Endothelial cell of umbilical vein (primary cell): ENCODE results near the gene BCCIP. TPM values are rescaled to one million over a fixed set of nuclear protein-coding genes. Genes with fewer than 3 reads are reported as not detected.

Experiments used
- BruUV-seq: library from RNA; stranded (reverse); fragments of 400-500 nt; replicated peaks from 2 replicates; lab custom pipeline; 2021; lab: Mats Ljungman, UMichigan
- CTCF ChIA-PET: fragments of 300-600, 350-600 bp; sonication (Branson Sonifier 250); formaldehyde crosslinking; loops from one replicate; lab custom pipeline; 2021; ENCODE audit warnings: antibody characterized with exemption, inconsistent platforms; lab: Charles Lee
- POLR2A ChIA-PET: fragments of 300-600, 350-600 bp; sonication (Branson Sonifier 250); formaldehyde crosslinking; loops from one replicate; lab custom pipeline; 2021; ENCODE audit warnings: antibody characterized with exemption, inconsistent platforms; lab: Charles Lee
- DNase-seq: peaks from one replicate; pipeline ENCODE4 v3.0.0-alpha.2; 2011; ENCODE audit warnings: low read depth, low spot score
- FAIRE-seq: peaks from 2 replicates; lab custom pipeline; 2011; peaks lifted over from hg19 to GRCh38; lab: Jason Lieb, UNC
- H2AFZ ChIP-seq: 2 replicates; pipeline ENCODE4 v1.6.0; 2012; ENCODE audit warnings: low read depth, low read length, control low read depth, inconsistent platforms
- H3K27ac ChIP-seq: 2 replicates; pipeline ENCODE4 v1.5.1; 2011; ENCODE audit warnings: low read depth, mild to moderate bottlenecking, control low read depth, low read length, moderate library complexity; ENCODE audit not compliant: insufficient read depth
- H3K27me3 ChIP-seq, 2 experiments: 2 replicates each; pipeline versions ENCODE4 v1.6.0 to v1.6.1; 2011; ENCODE audit warnings: low read length in 2 of 2, mixed read lengths in 1 of 2; ENCODE audit not compliant: control insufficient read depth in 2 of 2, insufficient read depth in 2 of 2
- H3K36me3 ChIP-seq, 2 experiments: 2 replicates in 1 of 2; 3 replicates in 1 of 2; pipeline ENCODE4 v1.5.1; 2011; ENCODE audit warnings: low read length in 2 of 2, mild to moderate bottlenecking in 1 of 2, moderate library complexity in 1 of 2; ENCODE audit not compliant: control insufficient read depth in 2 of 2, insufficient read depth in 2 of 2; ENCODE audit errors: extremely low read depth in 1 of 2
- H3K4me1 ChIP-seq: 3 replicates; pipeline ENCODE4 v1.5.1; 2011; ENCODE audit warnings: mild to moderate bottlenecking, low read length; ENCODE audit not compliant: control insufficient read depth, insufficient read depth; ENCODE audit errors: extremely low read depth
- H3K4me2 ChIP-seq: 2 replicates; pipeline ENCODE4 v1.6.1; 2011; ENCODE audit warnings: low read length, control low read depth, mixed read lengths; ENCODE audit not compliant: insufficient read depth
- H3K4me3 ChIP-seq, 3 experiments: fragments of 200-600 bp in 1 of 3; sonication (generic), shearing (Covaris generic) in 1 of 3; replicated peaks in 1 of 3; 2 replicates each; pipeline ENCODE4 v1.5.1; 2011 to 2016; ENCODE audit warnings: control low read depth in 3 of 3, low read length in 3 of 3, mild to moderate bottlenecking in 2 of 3, inconsistent platforms in 1 of 3, low read depth in 1 of 3, moderate library complexity in 1 of 3; ENCODE audit not compliant: insufficient read depth in 1 of 3
- H3K79me2 ChIP-seq: 2 replicates; pipeline ENCODE4 v1.6.0; 2012; ENCODE audit warnings: low read length, inconsistent platforms; ENCODE audit not compliant: control insufficient read depth, insufficient read depth
- H3K9ac ChIP-seq: replicated peaks from 2 replicates; pipeline ENCODE3; 2011; ENCODE audit warnings: low read length, control low read depth; ENCODE audit not compliant: insufficient read depth; ENCODE audit errors: extremely low read depth
- H3K9me1 ChIP-seq: replicated peaks from 3 replicates; pipeline ENCODE4 v1.6.0; 2011; ENCODE audit warnings: mild to moderate bottlenecking, low read length; ENCODE audit not compliant: control insufficient read depth, insufficient read depth; ENCODE audit errors: extremely low read depth
- H3K9me3 ChIP-seq: replicated peaks from 2 replicates; pipeline ENCODE4 v1.5.1; 2012; ENCODE audit warnings: low read length, inconsistent platforms; ENCODE audit not compliant: control insufficient read depth, insufficient read depth
- H4K20me1 ChIP-seq: replicated peaks from 2 replicates; pipeline ENCODE3; 2011; ENCODE audit warnings: mild to moderate bottlenecking, low read length; ENCODE audit not compliant: control insufficient read depth, insufficient read depth; ENCODE audit errors: extremely low read depth
- EZH2 ChIP-seq: IDR thresholded peaks from 2 replicates; pipeline ENCODE4 v1.6.1; 2012; ENCODE audit warnings: borderline replicate concordance, low read depth, mild to moderate bottlenecking, moderate library complexity, low read length, inconsistent platforms; ENCODE audit not compliant: severe bottlenecking
- FOS ChIP-seq: IDR thresholded peaks from 2 replicates; pipeline ENCODE4 v1.6.1; 2011; ENCODE audit warnings: mild to moderate bottlenecking, low read length, moderate library complexity, borderline replicate concordance; ENCODE audit not compliant: insufficient read depth
- GATA2 ChIP-seq: IDR thresholded peaks from 2 replicates; pipeline ENCODE4 v1.7.0; 2011; ENCODE audit warnings: low read depth, mild to moderate bottlenecking, moderate library complexity, mixed read lengths, low read length; ENCODE audit not compliant: insufficient read length, insufficient read depth
- JUN ChIP-seq: IDR thresholded peaks from 2 replicates; pipeline ENCODE4 v1.6.1; 2011; ENCODE audit warnings: borderline replicate concordance, low read depth; ENCODE audit not compliant: insufficient read length, insufficient read depth
- MYC ChIP-seq: IDR thresholded peaks from one replicate; pipeline ENCODE4 v1.6.1; 2011; ENCODE audit warnings: mild to moderate bottlenecking, low read depth, low read length
- POLR2A ChIP-seq: IDR thresholded peaks from 2 replicates; pipeline ENCODE4 v1.6.1; 2012; ENCODE audit warnings: low read depth, mild to moderate bottlenecking, control low read depth, low read length
- POLR2AphosphoS5 ChIP-seq: IDR thresholded peaks from 2 replicates; pipeline ENCODE4 v1.6.1; 2012; ENCODE audit warnings: low read depth, mild to moderate bottlenecking, control low read depth, low read length, moderate library complexity; ENCODE audit not compliant: insufficient read depth
- dilution Hi-C: fragments of 300-500 bp; cut with MboI; formaldehyde crosslinking; loops from one replicate; pipeline ENCODE4 v1.15.0; 2019; ENCODE audit warnings: low sequenced_read_pairs; ENCODE audit not compliant: extremely low pct_ligation_motif_present
- intact Hi-C: fragments of 100-400 bp; cut with micrococcal nuclease; formaldehyde crosslinking; loops from one replicate; pipeline ENCODE4 v1.10.0; 2022
- polyA plus RNA-seq, 4 experiments: library from polyadenylated mRNA; depleted of rRNA in 3 of 4; stranded (reverse) in 3 of 4; unstranded in 1 of 4; fragments of >200 nt; gene quantifications; 2 replicates each; pipeline versions ENCODE4 v1.2.1 to v1.2.3, GENCODE V29; 2011 to 2012; ENCODE audit warnings: missing spikeins in 1 of 4
- total RNA-seq: library from RNA; stranded (reverse); gene quantifications from 2 replicates; pipeline ENCODE4 v1.2.3, GENCODE V29; 2021
- TF ChIP-seq, protein P1 (sequence below): IDR thresholded peaks from 2 replicates; pipeline ENCODE4 v1.6.1; 2011; ENCODE audit not compliant: insufficient read depth, insufficient read length
- TF ChIP-seq, protein P2 (sequence below), 2 donors: IDR thresholded peaks; 1 replicate in 1 of 2; 2 replicates in 1 of 2; pipeline ENCODE4 v1.5.1; 2011; ENCODE audit warnings: low read length in 2 of 2, mild to moderate bottlenecking in 2 of 2, moderate library complexity in 2 of 2, control low read depth in 1 of 2, inconsistent platforms in 1 of 2, low read depth in 1 of 2; ENCODE audit not compliant: insufficient read depth in 1 of 2; ENCODE audit errors: extremely low read depth in 1 of 2

The BCCIP gene
- total and polyA plus RNA-seq, 2 donors (not counting 3 experiments of a cell fraction or from before 2014, with no cell fraction given): 14.5 to 73.5 TPM

DNA sequence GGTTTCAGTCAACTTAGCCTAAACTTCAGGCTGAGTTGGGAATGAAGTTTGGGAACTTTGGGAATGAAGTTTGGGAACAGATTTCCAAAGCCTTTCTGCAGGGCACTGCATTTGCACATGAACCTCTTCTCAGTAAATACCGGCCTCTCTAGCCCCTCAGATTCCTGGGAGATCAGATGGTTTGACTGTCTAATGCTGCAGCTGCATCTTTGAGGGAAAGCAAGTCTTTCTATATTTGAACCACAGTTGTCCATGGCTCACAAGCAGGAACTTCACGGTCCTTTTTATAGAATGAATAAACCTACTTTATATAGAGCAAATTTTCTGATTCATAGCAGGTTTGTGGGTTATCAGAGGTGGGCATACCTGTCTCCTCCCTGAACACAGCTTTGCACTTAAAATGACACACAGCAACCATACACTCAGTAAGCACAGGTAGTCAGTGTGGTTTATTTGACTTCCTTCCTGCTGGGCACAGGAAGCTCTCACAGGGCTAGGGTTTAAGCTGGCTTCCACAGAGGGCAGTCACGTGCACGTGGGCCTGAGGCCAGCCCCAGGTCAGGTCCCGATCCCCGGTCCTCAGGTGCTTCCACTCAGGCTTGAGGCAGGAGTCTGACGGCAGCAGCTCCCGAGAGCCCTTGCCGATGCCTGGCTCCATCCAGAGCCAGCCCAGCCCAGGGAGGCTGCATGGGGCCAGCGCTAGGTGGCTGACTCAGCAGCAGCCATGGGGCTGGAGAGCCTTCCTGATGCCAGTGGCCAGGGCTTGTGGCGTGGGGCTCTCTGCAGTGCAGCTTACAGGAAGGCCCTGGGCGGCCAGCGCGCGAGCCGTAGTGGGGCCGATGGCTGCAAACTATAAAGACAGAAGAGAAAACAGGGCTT lies 35.0 kb upstream of the BCCIP start:
- CTCF ChIA-PET: no interaction called here
- dilution Hi-C loops: no loop called here

More for the DNA sequence above, 35.0 kb upstream of the BCCIP start:
- TF ChIP-seq FOS (no peak), GATA2 (no peak), MYC (no peak), POLR2A (no peak), EZH2 (no peak), JUN (no peak), POLR2AphosphoS5 (no peak)
- TF ChIP-seq, protein P1, sequence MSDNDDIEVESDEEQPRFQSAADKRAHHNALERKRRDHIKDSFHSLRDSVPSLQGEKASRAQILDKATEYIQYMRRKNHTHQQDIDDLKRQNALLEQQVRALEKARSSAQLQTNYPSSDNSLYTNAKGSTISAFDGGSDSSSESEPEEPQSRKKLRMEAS: no peak
- TF ChIP-seq, protein P2, sequence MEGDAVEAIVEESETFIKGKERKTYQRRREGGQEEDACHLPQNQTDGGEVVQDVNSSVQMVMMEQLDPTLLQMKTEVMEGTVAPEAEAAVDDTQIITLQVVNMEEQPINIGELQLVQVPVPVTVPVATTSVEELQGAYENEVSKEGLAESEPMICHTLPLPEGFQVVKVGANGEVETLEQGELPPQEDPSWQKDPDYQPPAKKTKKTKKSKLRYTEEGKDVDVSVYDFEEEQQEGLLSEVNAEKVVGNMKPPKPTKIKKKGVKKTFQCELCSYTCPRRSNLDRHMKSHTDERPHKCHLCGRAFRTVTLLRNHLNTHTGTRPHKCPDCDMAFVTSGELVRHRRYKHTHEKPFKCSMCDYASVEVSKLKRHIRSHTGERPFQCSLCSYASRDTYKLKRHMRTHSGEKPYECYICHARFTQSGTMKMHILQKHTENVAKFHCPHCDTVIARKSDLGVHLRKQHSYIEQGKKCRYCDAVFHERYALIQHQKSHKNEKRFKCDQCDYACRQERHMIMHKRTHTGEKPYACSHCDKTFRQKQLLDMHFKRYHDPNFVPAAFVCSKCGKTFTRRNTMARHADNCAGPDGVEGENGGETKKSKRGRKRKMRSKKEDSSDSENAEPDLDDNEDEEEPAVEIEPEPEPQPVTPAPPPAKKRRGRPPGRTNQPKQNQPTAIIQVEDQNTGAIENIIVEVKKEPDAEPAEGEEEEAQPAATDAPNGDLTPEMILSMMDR (IDR thresholded peaks at IDR 0.05; ENCODE audit: extremely low read depth in 1 of 2, insufficient read depth in 1 of 2, low read depth in 1 of 2, low read length in 2 of 2): no peak
- no peak for DNase-seq
- Histone ChIP-seq H3K27ac (no peak overlapping the region), H2AFZ (no peak overlapping the region), H3K27me3 (no peaks in the 10 kb centered on the region), H3K79me2 (no peaks in the 10 kb centered on the region), H3K36me3 (peaks cover 0 to 11% of the 10 kb centered on the region in 2 experiments), H3K9me1 (no peaks in the 10 kb centered on the region), H3K4me3 (no peak overlapping the region), H3K4me1 (no peaks in the 10 kb centered on the region), H3K9ac (no peak overlapping the region), H3K9me3 (no peaks in the 10 kb centered on the region), H4K20me1 (no peaks in the 10 kb centered on the region), H3K4me2 (no peak overlapping the region)
- no TSS peak for BruUV-seq
- intact Hi-C loops: no loop called here
- POLR2A ChIA-PET: no interaction called here
- no peak for FAIRE-seq
